ENCODE data around the gene S1PR5. TPM values are rescaled to one million over a fixed set of nuclear protein-coding genes. Genes with fewer than 3 reads are reported as not detected.

S1PR5 gene
- total and polyA plus RNA-seq, 12 donors: 0.14 to 3.0 (median 0.55) TPM; not detected in 1

- peaks cover 0 to 14% of the 10 kb centered on the region in 2 donors for H3K4me1 ChIP-seq (replicated peaks in 1 of 2)
- no peaks in the 10 kb centered on the region for H3K36me3 ChIP-seq (replicated peaks in 1 of 2)
- H3K9me3 ChIP-seq (replicated peaks in 1 of 3): no peaks in the 10 kb centered on the region
- intact Hi-C loops (cut with DNase I): no loop called here
- no peak for TF ChIP-seq CTCF (IDR thresholded peaks at IDR 0.05)
- DNase-seq: no peak
- no peaks in the 10 kb centered on the region for H3K27me3 ChIP-seq
- no peak overlapping the region for H3K27ac ChIP-seq
- no peak overlapping the region for H3K4me3 ChIP-seq
- 48 to 74% (median 66%) methylated on average over 4 to 6 of the region's 6 CpGs for WGBS, 4 donors
Observed at GRCh38 chr19:10474962-10475451, 42.2 kb downstream of the S1PR5 start.

- Histone ChIP-seq H3K4me3 (no peak overlapping the region), H3K27me3 (no peaks in the 10 kb centered on the region), H3K9me3 (replicated peaks in 1 of 3) (no peaks in the 10 kb centered on the region), H3K36me3 (replicated peaks in 1 of 2) (no peaks in the 10 kb centered on the region), H3K4me1 (replicated peaks in 1 of 2) (peaks cover 0 to 4% of the 10 kb centered on the region in 2 donors), H3K27ac (no peak overlapping the region)
- TF ChIP-seq POLR2A (IDR thresholded peaks at IDR 0.05): no peak
- no peak for TF ChIP-seq CTCF (IDR thresholded peaks at IDR 0.05)
- intact Hi-C loops (cut with DNase I): no loop called here
- DNase-seq: peak in 2 of 7 donors; percentile 39 to 42
- 50 to 62% (median 51%) methylated on average over 5 of the region's 5 CpGs for WGBS, 4 donors
Observed at GRCh38 chr19:10473192-10473591, 44.1 kb downstream of the S1PR5 start.

- intact Hi-C loops (cut with DNase I): no loop called here
- TF ChIP-seq CTCF (IDR thresholded peaks at IDR 0.05) (peak in 3 of 6 experiments; percentile 13 to 20 (median 17)), POLR2A (IDR thresholded peaks at IDR 0.05) (no peak)
Observed at GRCh38 chr19:10471909-10472308, 45.3 kb downstream of the S1PR5 start.

GRCh38 chr19:10468133-10468532, 49.1 kb downstream of the S1PR5 start:
- H3K4me3 ChIP-seq: no peak overlapping the region
- H3K27me3 ChIP-seq: no peaks in the 10 kb centered on the region
- H3K27ac ChIP-seq: no peak overlapping the region
- TF ChIP-seq POLR2A (IDR thresholded peaks at IDR 0.05) (no peak), CTCF (IDR thresholded peaks at IDR 0.05) (no peak)
- H3K4me1 ChIP-seq (replicated peaks in 1 of 2): peaks cover 0 to 3% of the 10 kb centered on the region in 2 donors
- H3K9me3 ChIP-seq (replicated peaks in 1 of 3): no peaks in the 10 kb centered on the region
- intact Hi-C loops (cut with DNase I): no loop called here
- no peak for DNase-seq
- peaks cover 0 to 9% of the 10 kb centered on the region in 2 donors for H3K36me3 ChIP-seq (replicated peaks in 1 of 2)
- 83 to 93% (median 89%) methylated on average over 12 of the region's 12 CpGs for WGBS, 4 donors

More at GRCh38 chr19:10471909-10472308, 45.3 kb downstream of the S1PR5 start:
- WGBS, 4 donors: 30 to 41% (median 34%) methylated on average over 6 of the region's 6 CpGs
- Histone ChIP-seq H3K4me1 (replicated peaks in 1 of 2) (peaks cover 0 to 4% of the 10 kb centered on the region in 2 donors), H3K36me3 (replicated peaks in 1 of 2) (peaks cover 0 to 8% of the 10 kb centered on the region in 2 donors), H3K4me3 (no peak overlapping the region), H3K27me3 (no peaks in the 10 kb centered on the region), H3K27ac (no peak overlapping the region), H3K9me3 (replicated peaks in 1 of 3) (no peaks in the 10 kb centered on the region)
- DNase-seq: no peak
